Measurements from ENCODE around the gene OOSP4B.
"Not testable (repeated sequence)": the region's sequence is repeated elsewhere in the genome, so short reads cannot be mapped to it uniquely, and the experiment has no call there.

OOSP4B gene

GRCh38 chr11:60064111-60064510, 47.1 kb downstream of the OOSP4B start:
- DNase-seq: no peak

- no peak for DNase-seq
Measured at GRCh38 chr11:60065801-60066200, 48.8 kb downstream of the OOSP4B start.

- no peak for DNase-seq
Measured at GRCh38 chr11:60069450-60069849, 52.5 kb downstream of the OOSP4B start.

- not testable (repeated sequence) for DNase-seq
Measured at GRCh38 chr11:60071644-60072043, 54.7 kb downstream of the OOSP4B start.

- no peak for DNase-seq
Measured at GRCh38 chr11:60077216-60077817, 60.3 kb downstream of the OOSP4B start.

GRCh38 chr11:60077981-60078380, 61.0 kb downstream of the OOSP4B start:
- DNase-seq: no peak

GRCh38 chr11:60078745-60079144, 61.8 kb downstream of the OOSP4B start:
- DNase-seq: no peak

- DNase-seq: no peak
Measured at GRCh38 chr11:60080535-60080934, 63.6 kb downstream of the OOSP4B start.

Measured in CD4-positive, alpha-beta T cell treated with Interleukin-17A for 4 hours (primary cell).